HCT116 (cell line): ENCODE results near the gene SLC5A3.

Experiments used
- CEBPB ChIP-seq: IDR thresholded peaks from 2 replicates; pipeline ENCODE4 v1.6.1; 2012; ENCODE audit warnings: low read depth
- EZH2 ChIP-seq: fragments of 200-600 bp; sonication (generic); IDR thresholded peaks from 2 replicates; pipeline ENCODE4 v1.6.1; 2017; ENCODE audit warnings: antibody characterized with exemption, mixed run types
- EZH2phosphoT487 ChIP-seq: fragments of 200-600 bp; IDR thresholded peaks from 2 replicates; pipeline ENCODE4 v1.6.1; 2018; ENCODE audit warnings: antibody characterized with exemption, borderline replicate concordance
- JUND ChIP-seq: IDR thresholded peaks from 2 replicates; pipeline ENCODE4 v1.6.1; 2012
- MAX ChIP-seq: IDR thresholded peaks from 2 replicates; pipeline ENCODE4 v1.6.1; 2012
- POLR2A ChIP-seq: IDR thresholded peaks from 2 replicates; pipeline ENCODE4 v1.7.0; 2011; ENCODE audit warnings: borderline replicate concordance; ENCODE audit not compliant: insufficient read depth, insufficient read length; ENCODE audit errors: extremely low read depth
- POLR2AphosphoS5 ChIP-seq: IDR thresholded peaks from 2 replicates; pipeline ENCODE4 v1.6.1; 2011; ENCODE audit warnings: mild to moderate bottlenecking, low read depth, low read length, moderate library complexity
- REST ChIP-seq: IDR thresholded peaks from 2 replicates; pipeline ENCODE4 v1.6.1; 2012; ENCODE audit warnings: low read depth
- SIN3A ChIP-seq: IDR thresholded peaks from 2 replicates; pipeline ENCODE4 v1.6.1; 2012; ENCODE audit warnings: low read depth
- SRF ChIP-seq: IDR thresholded peaks from 2 replicates; pipeline ENCODE4 v1.6.1; 2012; ENCODE audit warnings: low read depth
- TCF7L2 ChIP-seq: IDR thresholded peaks from 2 replicates; pipeline ENCODE4 v1.7.0; 2011; ENCODE audit warnings: borderline replicate concordance, inconsistent platforms; ENCODE audit not compliant: insufficient read depth, insufficient read length; ENCODE audit errors: extremely low read depth
- ZFX ChIP-seq: fragments of 450-650 bp; IDR thresholded peaks from 2 replicates; pipeline ENCODE4 v1.6.1; 2017
- TF ChIP-seq, protein P1 (sequence below), 3 experiments: fragments of 200-600 bp in 1 of 3; sonication (generic) in 1 of 3; IDR thresholded peaks in 2 of 3; conservative IDR thresholded peaks in 1 of 3; 2 replicates each; pipeline ENCODE4 v1.5.1; 2012 to 2017; ENCODE audit warnings: low read depth in 2 of 3, low read length in 2 of 3, antibody characterized with exemption in 1 of 3, borderline replicate concordance in 1 of 3, control low read depth in 1 of 3, mild to moderate bottlenecking in 1 of 3, mixed read lengths in 1 of 3, mixed run types in 1 of 3, moderate library complexity in 1 of 3; ENCODE audit not compliant: insufficient read depth in 1 of 3
- TF ChIP-seq, protein P2 (sequence below): IDR thresholded peaks from 2 replicates; pipeline ENCODE4 v1.6.1; 2011; ENCODE audit warnings: mild to moderate bottlenecking, low read length, moderate library complexity; ENCODE audit not compliant: insufficient replicate concordance; ENCODE audit errors: extremely low read depth

DNA sequence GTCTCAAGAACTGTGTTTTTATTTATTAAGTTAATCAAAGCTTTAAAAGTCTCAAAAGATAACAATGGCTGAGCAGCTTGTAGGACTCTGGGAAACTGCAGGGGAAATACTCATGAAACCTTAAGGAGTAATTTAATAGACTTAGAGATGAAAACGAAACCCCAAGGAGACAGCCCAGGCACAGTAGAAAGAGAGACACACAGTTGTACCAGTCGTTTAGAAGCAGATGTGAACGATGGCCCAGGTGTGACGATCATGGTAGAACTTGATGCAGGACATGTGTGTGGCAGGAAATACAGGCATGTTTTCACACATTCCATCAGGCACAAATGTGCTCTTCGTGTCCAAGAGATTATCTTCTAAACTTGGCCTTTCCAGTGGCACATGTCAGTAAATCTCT, 21.2 kb upstream of the SLC5A3 start:
- TF ChIP-seq EZH2 (no peak), CEBPB (no peak), REST (no peak), POLR2A (no peak), TCF7L2 (no peak), JUND (no peak), SIN3A (no peak), POLR2AphosphoS5 (no peak), MAX (no peak), ZFX (no peak), SRF (no peak), EZH2phosphoT487 (no peak)
- TF ChIP-seq, protein P1, sequence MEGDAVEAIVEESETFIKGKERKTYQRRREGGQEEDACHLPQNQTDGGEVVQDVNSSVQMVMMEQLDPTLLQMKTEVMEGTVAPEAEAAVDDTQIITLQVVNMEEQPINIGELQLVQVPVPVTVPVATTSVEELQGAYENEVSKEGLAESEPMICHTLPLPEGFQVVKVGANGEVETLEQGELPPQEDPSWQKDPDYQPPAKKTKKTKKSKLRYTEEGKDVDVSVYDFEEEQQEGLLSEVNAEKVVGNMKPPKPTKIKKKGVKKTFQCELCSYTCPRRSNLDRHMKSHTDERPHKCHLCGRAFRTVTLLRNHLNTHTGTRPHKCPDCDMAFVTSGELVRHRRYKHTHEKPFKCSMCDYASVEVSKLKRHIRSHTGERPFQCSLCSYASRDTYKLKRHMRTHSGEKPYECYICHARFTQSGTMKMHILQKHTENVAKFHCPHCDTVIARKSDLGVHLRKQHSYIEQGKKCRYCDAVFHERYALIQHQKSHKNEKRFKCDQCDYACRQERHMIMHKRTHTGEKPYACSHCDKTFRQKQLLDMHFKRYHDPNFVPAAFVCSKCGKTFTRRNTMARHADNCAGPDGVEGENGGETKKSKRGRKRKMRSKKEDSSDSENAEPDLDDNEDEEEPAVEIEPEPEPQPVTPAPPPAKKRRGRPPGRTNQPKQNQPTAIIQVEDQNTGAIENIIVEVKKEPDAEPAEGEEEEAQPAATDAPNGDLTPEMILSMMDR (IDR thresholded peaks at IDR 0.05 in 2 of 3, conservative IDR thresholded peaks at IDR 0.05 in 1 of 3; ENCODE audit: borderline replicate concordance in 1 of 3, insufficient read depth in 1 of 3, low read depth in 2 of 3, low read length in 2 of 3), result no peak
- TF ChIP-seq, protein P2, sequence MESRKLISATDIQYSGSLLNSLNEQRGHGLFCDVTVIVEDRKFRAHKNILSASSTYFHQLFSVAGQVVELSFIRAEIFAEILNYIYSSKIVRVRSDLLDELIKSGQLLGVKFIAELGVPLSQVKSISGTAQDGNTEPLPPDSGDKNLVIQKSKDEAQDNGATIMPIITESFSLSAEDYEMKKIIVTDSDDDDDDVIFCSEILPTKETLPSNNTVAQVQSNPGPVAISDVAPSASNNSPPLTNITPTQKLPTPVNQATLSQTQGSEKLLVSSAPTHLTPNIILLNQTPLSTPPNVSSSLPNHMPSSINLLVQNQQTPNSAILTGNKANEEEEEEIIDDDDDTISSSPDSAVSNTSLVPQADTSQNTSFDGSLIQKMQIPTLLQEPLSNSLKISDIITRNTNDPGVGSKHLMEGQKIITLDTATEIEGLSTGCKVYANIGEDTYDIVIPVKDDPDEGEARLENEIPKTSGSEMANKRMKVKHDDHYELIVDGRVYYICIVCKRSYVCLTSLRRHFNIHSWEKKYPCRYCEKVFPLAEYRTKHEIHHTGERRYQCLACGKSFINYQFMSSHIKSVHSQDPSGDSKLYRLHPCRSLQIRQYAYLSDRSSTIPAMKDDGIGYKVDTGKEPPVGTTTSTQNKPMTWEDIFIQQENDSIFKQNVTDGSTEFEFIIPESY, result no peak
